ENCODE measurements around the gene YWHAE.
A peak's percentile ranks its signal among the peaks of the same experiment; 100 is the strongest.
"Not testable (repeated sequence)": the region's sequence is repeated elsewhere in the genome, so short reads cannot be mapped to it uniquely, and the experiment has no call there.

YWHAE gene

GRCh38 chr17:1399679-1400512, at the start of gene YWHAE:
Gene YWHAE, minus strand, starts transcription at chr17:1400222. Its CDS starts 112 bp downstream, at chr17:1400110.
- peak; percentile 89 for DNase-seq (ENCODE audit: low spot score)

- no peak for DNase-seq (ENCODE audit: low spot score)
These were observed 49.5 kb upstream of the YWHAE start for GRCh38 chr17:1449412-1449967.

- DNase-seq (ENCODE audit: low spot score): no peak
These were observed 47.0 kb upstream of the YWHAE start for GRCh38 chr17:1447052-1447451.

- no peak for DNase-seq (ENCODE audit: low spot score)
These were observed 46.2 kb upstream of the YWHAE start for GRCh38 chr17:1446201-1446600.

GRCh38 chr17:1445695-1446094, 45.7 kb upstream of the YWHAE start:
- not testable (repeated sequence) for DNase-seq (ENCODE audit: low spot score)

GRCh38 chr17:1442721-1443120, 42.7 kb upstream of the YWHAE start:
- DNase-seq (ENCODE audit: low spot score): not testable (repeated sequence)

- no peak for DNase-seq (ENCODE audit: low spot score)
These were observed 42.2 kb upstream of the YWHAE start for GRCh38 chr17:1442187-1442586.

- no peak for DNase-seq (ENCODE audit: low spot score)
These were observed 40.9 kb upstream of the YWHAE start for GRCh38 chr17:1440921-1441320.

GRCh38 chr17:1438593-1439083, 38.6 kb upstream of the YWHAE start:
- DNase-seq (ENCODE audit: low spot score): no peak

GRCh38 chr17:1435326-1435725, 35.3 kb upstream of the YWHAE start:
- DNase-seq (ENCODE audit: low spot score): no peak

GRCh38 chr17:1434150-1434549, 34.1 kb upstream of the YWHAE start:
- no peak for DNase-seq (ENCODE audit: low spot score)

GRCh38 chr17:1431631-1432104, 31.6 kb upstream of the YWHAE start:
- no peak for DNase-seq (ENCODE audit: low spot score)

- no peak for DNase-seq (ENCODE audit: low spot score)
These were observed 23.6 kb upstream of the YWHAE start for GRCh38 chr17:1423456-1424135.

GRCh38 chr17:1422885-1423284, 22.9 kb upstream of the YWHAE start:
- DNase-seq (ENCODE audit: low spot score): no peak

- no peak for DNase-seq (ENCODE audit: low spot score)
These were observed 21.4 kb upstream of the YWHAE start for GRCh38 chr17:1421470-1421869.

- DNase-seq (ENCODE audit: low spot score): no peak
These were observed 21.0 kb upstream of the YWHAE start for GRCh38 chr17:1420981-1421380.

GRCh38 chr17:1420163-1420562, 20.1 kb upstream of the YWHAE start:
- DNase-seq (ENCODE audit: low spot score): no peak

GRCh38 chr17:1418476-1418875, 18.5 kb upstream of the YWHAE start:
- DNase-seq (ENCODE audit: low spot score): not testable (repeated sequence)

GRCh38 chr17:1416414-1416813, 16.4 kb upstream of the YWHAE start:
- DNase-seq (ENCODE audit: low spot score): no peak

- DNase-seq (ENCODE audit: low spot score): no peak
These were observed 14.6 kb upstream of the YWHAE start for GRCh38 chr17:1414634-1415033.

- DNase-seq (ENCODE audit: low spot score): no peak
These were observed 14.1 kb upstream of the YWHAE start for GRCh38 chr17:1414001-1414574.

GRCh38 chr17:1413281-1413791, 13.3 kb upstream of the YWHAE start:
- DNase-seq (ENCODE audit: low spot score): no peak
